MM.1S (cell line): ENCODE results near the gene ADAMTS2.

ENCODE experiments used
- DNase-seq: peaks from one replicate; pipeline ENCODE4 v3.0.0-alpha.2; 2015
- H2AFZ ChIP-seq: fragments of 300-600 bp; sonication (generic); 2 replicates; pipeline ENCODE4 v1.6.0; 2016; ENCODE audit warnings: antibody characterized with exemption, low read length
- H3F3A ChIP-seq: fragments of 300-600 bp; sonication (generic); 2 replicates; pipeline ENCODE4 v1.6.1; 2016; ENCODE audit warnings: mild to moderate bottlenecking, antibody characterized with exemption, low read length, moderate library complexity, mixed read lengths; ENCODE audit not compliant: insufficient read depth
- H3K27ac ChIP-seq: fragments of 300-600 bp; sonication (generic); 2 replicates; pipeline ENCODE4 v1.5.1; 2016; ENCODE audit warnings: mild to moderate bottlenecking, low read length
- H3K27me3 ChIP-seq: fragments of 300-600 bp; sonication (generic); replicated peaks from 2 replicates; pipeline ENCODE4 v1.6.0; 2016; ENCODE audit warnings: low read length; ENCODE audit not compliant: insufficient read depth
- H3K36me3 ChIP-seq: fragments of 300-600 bp; sonication (generic); replicated peaks from 2 replicates; pipeline ENCODE4 v1.6.1; 2016; ENCODE audit warnings: mild to moderate bottlenecking, low read length, mixed read lengths; ENCODE audit not compliant: insufficient read depth
- H3K4me1 ChIP-seq: fragments of 300-600 bp; sonication (generic); 2 replicates; pipeline ENCODE4 v1.6.1; 2016; ENCODE audit warnings: low read length, mixed read lengths
- H3K4me2 ChIP-seq: fragments of 300-600 bp; sonication (generic); 2 replicates; pipeline ENCODE4 v1.6.0; 2016; ENCODE audit warnings: low read depth, low read length
- H3K4me3 ChIP-seq: fragments of 300-600 bp; sonication (generic); 2 replicates; pipeline ENCODE4 v1.5.1; 2016; ENCODE audit warnings: low read length, mixed read lengths
- H3K79me2 ChIP-seq: fragments of 300-600 bp; sonication (generic); 2 replicates; pipeline ENCODE4 v1.6.1; 2016; ENCODE audit warnings: mixed run types, low read length, mixed read lengths
- H3K9ac ChIP-seq: fragments of 300-600 bp; sonication (generic); 2 replicates; pipeline ENCODE4 v1.6.1; 2016; ENCODE audit warnings: low read length, mixed read lengths
- H3K9me2 ChIP-seq: fragments of 300-600 bp; sonication (generic); replicated peaks from 2 replicates; pipeline ENCODE4 v1.6.1; 2016; ENCODE audit warnings: mild to moderate bottlenecking, low read length, mixed read lengths; ENCODE audit not compliant: insufficient read depth
- H3K9me3 ChIP-seq: fragments of 300-600 bp; sonication (generic); replicated peaks from 2 replicates; pipeline ENCODE4 v1.6.1; 2016; ENCODE audit warnings: mild to moderate bottlenecking, low read length, mixed read lengths; ENCODE audit not compliant: insufficient read depth
- H4K20me1 ChIP-seq: fragments of 300-600 bp; sonication (generic); 2 replicates; pipeline ENCODE4 v1.6.1; 2016; ENCODE audit warnings: mild to moderate bottlenecking, low read length, moderate library complexity, mixed read lengths; ENCODE audit not compliant: insufficient read depth
- EZH2 ChIP-seq: fragments of 300-600 bp; sonication (generic); optimal IDR thresholded peaks from 2 replicates; pipeline ENCODE3; 2017; ENCODE audit warnings: low read depth, mild to moderate bottlenecking, antibody characterized with exemption, low read length, mixed read lengths
- EZH2phosphoT487 ChIP-seq: fragments of 300-600 bp; sonication (generic); IDR thresholded peaks from 2 replicates; pipeline ENCODE4 v1.6.1; 2018; ENCODE audit warnings: antibody characterized with exemption, low read length
- TF ChIP-seq, protein P1 (sequence below): fragments of 300-600 bp; sonication (generic); IDR thresholded peaks from 2 replicates; pipeline ENCODE4 v1.5.1; 2016; ENCODE audit warnings: antibody characterized with exemption, low read length, mixed read lengths

ADAMTS2 gene

DNA sequence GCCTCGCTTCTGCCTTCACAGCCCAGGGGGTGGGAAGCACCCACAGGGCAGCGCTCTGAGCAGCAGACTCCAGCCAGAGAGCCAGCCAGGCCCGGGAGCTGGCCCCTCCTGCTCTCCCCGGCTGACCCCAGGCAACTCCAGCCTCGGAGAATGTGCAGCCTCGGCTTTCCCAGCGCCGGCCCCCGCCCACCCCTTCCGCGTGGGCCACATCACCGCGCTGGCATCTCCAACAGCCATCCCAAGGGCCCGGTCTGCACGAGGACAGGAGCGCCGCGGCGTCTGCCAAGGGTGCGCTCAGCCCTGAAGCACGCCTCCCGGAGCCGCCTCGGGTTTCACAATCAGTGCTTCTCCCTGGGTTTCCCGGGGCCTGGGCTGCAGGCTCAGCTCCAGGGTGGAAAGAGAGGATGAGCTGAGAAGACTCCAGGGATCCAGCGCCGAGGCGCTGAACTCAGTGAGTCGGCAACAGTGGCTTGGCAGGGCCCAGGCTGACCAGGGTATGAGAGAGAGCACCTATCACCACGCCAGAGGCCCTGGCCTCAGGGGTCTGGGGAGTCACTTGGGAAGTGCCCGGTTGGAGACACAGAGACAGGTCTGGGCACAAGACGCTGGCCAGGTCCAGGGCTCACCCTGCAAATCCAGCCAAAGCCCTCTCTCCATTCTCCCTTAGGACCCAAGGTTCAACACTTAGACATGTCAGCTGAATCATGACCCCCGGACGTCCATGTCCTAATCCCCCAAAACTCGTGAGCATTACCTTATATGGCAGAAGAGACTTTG lies 79.6 kb downstream of the ADAMTS2 start:
- Histone ChIP-seq H3K9ac (no peak overlapping the region), H3K9me3 (no peaks in the 10 kb centered on the region), H3F3A (no peaks in the 10 kb centered on the region), H3K27me3 (no peaks in the 10 kb centered on the region), H3K79me2 (no peaks in the 10 kb centered on the region), H3K27ac (no peak overlapping the region), H4K20me1 (no peaks in the 10 kb centered on the region), H3K4me3 (no peak overlapping the region), H3K4me2 (no peak overlapping the region), H3K4me1 (no peaks in the 10 kb centered on the region), H3K9me2 (no peaks in the 10 kb centered on the region), H2AFZ (no peak overlapping the region), H3K36me3 (no peaks in the 10 kb centered on the region)
- DNase-seq: no peak
- TF ChIP-seq EZH2phosphoT487: no peak
- TF ChIP-seq, protein P1, sequence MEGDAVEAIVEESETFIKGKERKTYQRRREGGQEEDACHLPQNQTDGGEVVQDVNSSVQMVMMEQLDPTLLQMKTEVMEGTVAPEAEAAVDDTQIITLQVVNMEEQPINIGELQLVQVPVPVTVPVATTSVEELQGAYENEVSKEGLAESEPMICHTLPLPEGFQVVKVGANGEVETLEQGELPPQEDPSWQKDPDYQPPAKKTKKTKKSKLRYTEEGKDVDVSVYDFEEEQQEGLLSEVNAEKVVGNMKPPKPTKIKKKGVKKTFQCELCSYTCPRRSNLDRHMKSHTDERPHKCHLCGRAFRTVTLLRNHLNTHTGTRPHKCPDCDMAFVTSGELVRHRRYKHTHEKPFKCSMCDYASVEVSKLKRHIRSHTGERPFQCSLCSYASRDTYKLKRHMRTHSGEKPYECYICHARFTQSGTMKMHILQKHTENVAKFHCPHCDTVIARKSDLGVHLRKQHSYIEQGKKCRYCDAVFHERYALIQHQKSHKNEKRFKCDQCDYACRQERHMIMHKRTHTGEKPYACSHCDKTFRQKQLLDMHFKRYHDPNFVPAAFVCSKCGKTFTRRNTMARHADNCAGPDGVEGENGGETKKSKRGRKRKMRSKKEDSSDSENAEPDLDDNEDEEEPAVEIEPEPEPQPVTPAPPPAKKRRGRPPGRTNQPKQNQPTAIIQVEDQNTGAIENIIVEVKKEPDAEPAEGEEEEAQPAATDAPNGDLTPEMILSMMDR: no peak
- TF ChIP-seq EZH2: no peak

DNA sequence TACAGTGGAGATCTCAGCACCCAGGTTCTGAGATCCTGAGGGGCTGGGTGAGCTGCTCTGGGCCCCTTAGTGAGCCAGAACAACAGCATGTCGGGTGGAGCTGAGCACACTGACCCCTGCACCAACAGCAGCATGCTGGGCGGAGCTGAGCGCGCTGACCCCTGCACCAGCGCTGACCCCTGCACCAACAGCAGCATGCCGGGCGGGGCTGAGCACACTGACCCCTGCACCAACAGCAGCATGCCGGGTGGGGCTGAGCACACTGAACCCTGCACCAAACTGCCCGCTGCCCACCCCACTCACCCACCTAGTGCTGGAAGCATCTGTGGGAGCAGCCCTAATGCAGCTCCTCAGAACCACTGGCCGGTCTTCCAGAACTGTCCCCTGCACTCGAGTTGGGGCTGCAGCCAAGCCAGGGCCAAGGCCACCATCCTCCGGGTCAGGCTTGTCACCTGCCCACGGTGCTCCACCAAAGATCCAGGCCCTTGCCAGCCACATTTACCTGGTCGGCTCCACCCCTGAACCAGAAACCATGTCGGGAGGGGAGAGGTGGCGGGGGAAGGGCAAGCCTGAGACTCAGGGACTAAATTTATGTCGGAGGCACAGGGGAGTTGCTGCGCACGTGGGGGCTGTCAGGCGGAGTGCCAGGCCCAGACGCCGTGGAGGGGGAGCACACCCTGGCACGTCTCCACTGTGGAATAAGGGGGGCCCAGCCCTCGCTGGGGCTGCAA lies 80.3 kb downstream of the ADAMTS2 start:
- no peak overlapping the region for H3K4me3 ChIP-seq
- no peak overlapping the region for H2AFZ ChIP-seq
- no peak overlapping the region for H3K4me2 ChIP-seq
- H3K9ac ChIP-seq: no peak overlapping the region
- H3K4me1 ChIP-seq: no peaks in the 10 kb centered on the region
- DNase-seq: no peak
- no peaks in the 10 kb centered on the region for H3F3A ChIP-seq
- H3K36me3 ChIP-seq: no peaks in the 10 kb centered on the region
- H4K20me1 ChIP-seq: no peaks in the 10 kb centered on the region
- no peaks in the 10 kb centered on the region for H3K79me2 ChIP-seq
- TF ChIP-seq, protein P1: no peak
- H3K9me3 ChIP-seq: no peaks in the 10 kb centered on the region
- no peak overlapping the region for H3K27ac ChIP-seq
- no peaks in the 10 kb centered on the region for H3K27me3 ChIP-seq
- H3K9me2 ChIP-seq: no peaks in the 10 kb centered on the region

DNA sequence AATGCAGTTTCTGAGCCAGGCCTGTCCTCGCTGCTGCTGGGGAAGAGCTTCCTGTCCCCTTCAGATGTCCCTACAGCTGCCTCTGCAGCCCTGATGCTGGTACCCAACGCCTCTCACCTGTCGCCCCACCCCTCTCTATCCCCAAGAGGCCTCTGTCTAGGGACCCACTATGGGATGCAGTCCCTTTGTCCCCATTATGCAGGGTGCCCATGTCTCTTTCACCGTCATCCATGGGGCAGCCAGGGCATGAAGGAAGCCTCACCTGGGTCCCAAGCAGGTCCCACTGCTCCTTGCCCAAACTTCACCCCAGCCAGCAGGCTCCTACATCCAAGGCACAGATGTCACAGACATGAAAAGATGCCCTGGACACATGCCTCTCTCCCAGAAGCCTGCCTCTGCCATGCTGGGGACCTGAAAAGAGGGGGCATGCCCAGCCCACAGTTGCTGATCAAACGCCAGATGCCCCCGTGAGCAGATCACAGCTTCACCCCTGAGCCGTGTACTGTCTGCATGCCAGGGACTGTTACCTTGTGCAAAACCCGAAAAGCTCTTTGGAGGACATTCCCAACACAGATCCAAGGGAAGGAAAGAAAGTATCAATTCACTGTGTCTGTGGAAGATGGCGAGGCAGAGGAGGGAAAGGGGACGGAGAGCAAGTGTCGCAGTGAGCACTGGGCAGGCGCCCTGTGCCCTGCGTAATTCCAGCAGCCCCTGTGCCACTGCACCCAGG lies 81.0 kb downstream of the ADAMTS2 start:
- Histone ChIP-seq H3K4me3 (no peak overlapping the region), H3K9me2 (no peaks in the 10 kb centered on the region), H3K4me2 (no peak overlapping the region), H3K9ac (no peak overlapping the region), H4K20me1 (no peaks in the 10 kb centered on the region), H3K27me3 (no peaks in the 10 kb centered on the region), H2AFZ (no peak overlapping the region), H3K27ac (no peak overlapping the region), H3F3A (no peaks in the 10 kb centered on the region), H3K79me2 (no peaks in the 10 kb centered on the region), H3K4me1 (no peaks in the 10 kb centered on the region), H3K9me3 (no peaks in the 10 kb centered on the region), H3K36me3 (no peaks in the 10 kb centered on the region)
- TF ChIP-seq, protein P1: no peak
- no peak for TF ChIP-seq EZH2phosphoT487
- no peak for TF ChIP-seq EZH2
- DNase-seq: no peak
